Measurements from ENCODE around the gene CIART. TPM values are rescaled to one million over a fixed set of nuclear protein-coding genes. Genes with fewer than 3 reads are reported as not detected.
"Not testable (repeated sequence)": the region's sequence is repeated elsewhere in the genome, so short reads cannot be mapped to it uniquely, and the experiment has no call there.

CIART gene
- polyA plus RNA-seq (2013, experiment 1 of 4) = 12.6 TPM
- polyA plus RNA-seq (2013, experiment 2 of 4) = 10.2 TPM
- polyA plus RNA-seq (2013, experiment 3 of 4) = 12.8 TPM
- 15.8 TPM for polyA plus RNA-seq (2013, experiment 4 of 4)

GRCh38 chr1:150281758-150282557 lies at the start of gene CIART:
CIART (plus strand) TSS chr1:150282554; CDS start chr1:150283268, 714 bp downstream.
- WGBS, 2 experiments = 26 to 36% methylated on average over 46 of the region's 46 CpGs
- Histone ChIP-seq H3K27ac (ENCODE audit: insufficient read depth, low read depth, low read length, poor library complexity, severe bottlenecking) (peak within 1 kb of the TSS; percentile 78), H3K4me1 (ENCODE audit: control insufficient read depth, insufficient read depth, low read length) (peaks cover 15% of the 10 kb centered on the region), H3K27me3 (ENCODE audit: control insufficient read depth, insufficient read depth, low read length, poor library complexity, severe bottlenecking) (peaks cover 9% of the 10 kb centered on the region), H3K4me3 (ENCODE audit: insufficient read depth, low read depth, low read length) (peak within 1 kb of the TSS; percentile 55), H3K9me3 (ENCODE audit: control insufficient read depth, low read length) (no peaks in the 10 kb centered on the region), H3K36me3 (ENCODE audit: control insufficient read depth, insufficient read depth, low read length) (peaks cover 11% of the 10 kb centered on the region)

- not testable (repeated sequence) for H3K27ac ChIP-seq (ENCODE audit: insufficient read depth, low read depth, low read length, poor library complexity, severe bottlenecking); H3K9me3 ChIP-seq (ENCODE audit: control insufficient read depth, low read length); H3K4me3 ChIP-seq (ENCODE audit: insufficient read depth, low read depth, low read length); H3K27me3 ChIP-seq (ENCODE audit: control insufficient read depth, insufficient read depth, low read length, poor library complexity, severe bottlenecking); H3K4me1 ChIP-seq (ENCODE audit: control insufficient read depth, insufficient read depth, low read length)
- 92 to 97% methylated on average over 10 of the region's 10 CpGs for WGBS, 2 experiments
- peaks cover 11% of the 10 kb centered on the region for H3K36me3 ChIP-seq (ENCODE audit: control insufficient read depth, insufficient read depth, low read length)
Observed at GRCh38 chr1:150232921-150233320, 49.4 kb upstream of the CIART start.

GRCh38 chr1:150233359-150234308 lies 48.7 kb upstream of the CIART start:
- peak overlapping the region; percentile 65 for H3K27ac ChIP-seq (ENCODE audit: insufficient read depth, low read depth, low read length, poor library complexity, severe bottlenecking)
- H3K9me3 ChIP-seq (ENCODE audit: control insufficient read depth, low read length) = no peaks in the 10 kb centered on the region
- no peaks in the 10 kb centered on the region for H3K27me3 ChIP-seq (ENCODE audit: control insufficient read depth, insufficient read depth, low read length, poor library complexity, severe bottlenecking)
- H3K4me1 ChIP-seq (ENCODE audit: control insufficient read depth, insufficient read depth, low read length) = no peaks in the 10 kb centered on the region
- peak overlapping the region; percentile 89 for H3K4me3 ChIP-seq (ENCODE audit: insufficient read depth, low read depth, low read length)
- peaks cover 6% of the 10 kb centered on the region for H3K36me3 ChIP-seq (ENCODE audit: control insufficient read depth, insufficient read depth, low read length)
- 46 to 61% methylated on average over 8 to 14 of the region's 15 CpGs for WGBS, 2 experiments

- H3K36me3 ChIP-seq (ENCODE audit: control insufficient read depth, insufficient read depth, low read length) = peaks cover 6% of the 10 kb centered on the region
- WGBS, 2 experiments = 1% methylated on average over 9 of the region's 9 CpGs
- peak overlapping the region; percentile 65 for H3K27ac ChIP-seq (ENCODE audit: insufficient read depth, low read depth, low read length, poor library complexity, severe bottlenecking)
- H3K4me1 ChIP-seq (ENCODE audit: control insufficient read depth, insufficient read depth, low read length) = no peaks in the 10 kb centered on the region
- no peaks in the 10 kb centered on the region for H3K9me3 ChIP-seq (ENCODE audit: control insufficient read depth, low read length)
- peak overlapping the region; percentile 89 for H3K4me3 ChIP-seq (ENCODE audit: insufficient read depth, low read depth, low read length)
- H3K27me3 ChIP-seq (ENCODE audit: control insufficient read depth, insufficient read depth, low read length, poor library complexity, severe bottlenecking) = no peaks in the 10 kb centered on the region
Observed at GRCh38 chr1:150234309-150234565, 48.1 kb upstream of the CIART start.

- H3K27ac ChIP-seq (ENCODE audit: insufficient read depth, low read depth, low read length, poor library complexity, severe bottlenecking) = peak overlapping the region; percentile 65
- H3K36me3 ChIP-seq (ENCODE audit: control insufficient read depth, insufficient read depth, low read length) = peaks cover 2% of the 10 kb centered on the region
- WGBS, 2 experiments = 0% methylated on average over 78 of the region's 78 CpGs
- no peaks in the 10 kb centered on the region for H3K27me3 ChIP-seq (ENCODE audit: control insufficient read depth, insufficient read depth, low read length, poor library complexity, severe bottlenecking)
- no peaks in the 10 kb centered on the region for H3K4me1 ChIP-seq (ENCODE audit: control insufficient read depth, insufficient read depth, low read length)
- peak overlapping the region; percentile 89 for H3K4me3 ChIP-seq (ENCODE audit: insufficient read depth, low read depth, low read length)
- no peaks in the 10 kb centered on the region for H3K9me3 ChIP-seq (ENCODE audit: control insufficient read depth, low read length)
Observed at GRCh38 chr1:150234566-150235293, 47.6 kb upstream of the CIART start.

GRCh38 chr1:150235294-150235851 lies 47.0 kb upstream of the CIART start:
- no peaks in the 10 kb centered on the region for H3K27me3 ChIP-seq (ENCODE audit: control insufficient read depth, insufficient read depth, low read length, poor library complexity, severe bottlenecking)
- peak overlapping the region; percentile 65 for H3K27ac ChIP-seq (ENCODE audit: insufficient read depth, low read depth, low read length, poor library complexity, severe bottlenecking)
- WGBS, 2 experiments = 0% methylated on average over 24 to 27 of the region's 27 CpGs
- H3K9me3 ChIP-seq (ENCODE audit: control insufficient read depth, low read length) = no peaks in the 10 kb centered on the region
- no peaks in the 10 kb centered on the region for H3K36me3 ChIP-seq (ENCODE audit: control insufficient read depth, insufficient read depth, low read length)
- peak overlapping the region; percentile 89 for H3K4me3 ChIP-seq (ENCODE audit: insufficient read depth, low read depth, low read length)
- H3K4me1 ChIP-seq (ENCODE audit: control insufficient read depth, insufficient read depth, low read length) = no peaks in the 10 kb centered on the region

- no peaks in the 10 kb centered on the region for H3K27me3 ChIP-seq (ENCODE audit: control insufficient read depth, insufficient read depth, low read length, poor library complexity, severe bottlenecking)
- no peaks in the 10 kb centered on the region for H3K9me3 ChIP-seq (ENCODE audit: control insufficient read depth, low read length)
- no peaks in the 10 kb centered on the region for H3K4me1 ChIP-seq (ENCODE audit: control insufficient read depth, insufficient read depth, low read length)
- no peaks in the 10 kb centered on the region for H3K36me3 ChIP-seq (ENCODE audit: control insufficient read depth, insufficient read depth, low read length)
- H3K4me3 ChIP-seq (ENCODE audit: insufficient read depth, low read depth, low read length) = peak within 1 kb of the TSS; percentile 89
- WGBS, 2 experiments = 1% methylated on average over 30 to 31 of the region's 33 CpGs
- peak within 1 kb of the TSS; percentile 88 for H3K27ac ChIP-seq (ENCODE audit: insufficient read depth, low read depth, low read length, poor library complexity, severe bottlenecking)
Observed at GRCh38 chr1:150235852-150236613, 46.3 kb upstream of the CIART start, which contains the start of gene ANP32E. ANP32E (minus strand) TSS chr1:150236112; CDS start chr1:150235786, 326 bp downstream.

- WGBS, 2 experiments = 41 to 46% methylated on average over 10 of the region's 10 CpGs
- Histone ChIP-seq H3K27ac (ENCODE audit: insufficient read depth, low read depth, low read length, poor library complexity, severe bottlenecking) (peak overlapping the region; percentile 88), H3K9me3 (ENCODE audit: control insufficient read depth, low read length) (no peaks in the 10 kb centered on the region), H3K4me3 (ENCODE audit: insufficient read depth, low read depth, low read length) (peak overlapping the region; percentile 89), H3K36me3 (ENCODE audit: control insufficient read depth, insufficient read depth, low read length) (no peaks in the 10 kb centered on the region), H3K4me1 (ENCODE audit: control insufficient read depth, insufficient read depth, low read length) (no peaks in the 10 kb centered on the region), H3K27me3 (ENCODE audit: control insufficient read depth, insufficient read depth, low read length, poor library complexity, severe bottlenecking) (no peaks in the 10 kb centered on the region)
Observed at GRCh38 chr1:150236614-150237100, 45.7 kb upstream of the CIART start.

GRCh38 chr1:150237176-150237575 lies 45.2 kb upstream of the CIART start:
- not testable (repeated sequence) for H3K9me3 ChIP-seq (ENCODE audit: control insufficient read depth, low read length); H3K4me1 ChIP-seq (ENCODE audit: control insufficient read depth, insufficient read depth, low read length); H3K36me3 ChIP-seq (ENCODE audit: control insufficient read depth, insufficient read depth, low read length); H3K27me3 ChIP-seq (ENCODE audit: control insufficient read depth, insufficient read depth, low read length, poor library complexity, severe bottlenecking); H3K27ac ChIP-seq (ENCODE audit: insufficient read depth, low read depth, low read length, poor library complexity, severe bottlenecking); H3K4me3 ChIP-seq (ENCODE audit: insufficient read depth, low read depth, low read length)
- WGBS, 2 experiments = 89 to 94% methylated on average over 13 of the region's 13 CpGs
